HAP-1 (cell line): ENCODE data around the gene TCF4.

Experiments
- DNase-seq, 2 experiments: peaks; one replicate each; pipeline ENCODE4 v3.0.0-alpha.2; 2016 to 2020; ENCODE audit warnings: low spot score in 2 of 2
- H3K27me3 ChIP-seq: fragments of 250-450 bp; sonication (Bioruptor Pico); 2 replicates; pipeline ENCODE4 v1.5.1; 2020; ENCODE audit warnings: low read depth, mild to moderate bottlenecking, moderate library complexity
- H3K36me3 ChIP-seq: fragments of 250-450 bp; sonication (Bioruptor Pico); replicated peaks from 2 replicates; pipeline ENCODE4 v1.5.1; 2020; ENCODE audit warnings: mild to moderate bottlenecking
- H3K4me1 ChIP-seq: fragments of 250-450 bp; sonication (Bioruptor Pico); 2 replicates; pipeline ENCODE4 v1.5.1; 2020; ENCODE audit warnings: mild to moderate bottlenecking
- H3K4me3 ChIP-seq: fragments of 250-450 bp; sonication (Bioruptor Pico); 2 replicates; pipeline ENCODE4 v1.5.1; 2020; ENCODE audit warnings: mild to moderate bottlenecking, moderate library complexity
- H3K9me3 ChIP-seq: fragments of 250-450 bp; sonication (Bioruptor Pico); 2 replicates; pipeline ENCODE4 v1.5.1; 2020; ENCODE audit warnings: mild to moderate bottlenecking, moderate library complexity
- in situ Hi-C: fragments of 300-500 bp; cut with MboI; formaldehyde crosslinking; loops from 3 replicates; pipeline ENCODE4 v1.14.3; 2020; ENCODE audit warnings: low sequenced_read_pairs, inconsistent platforms, mixed read lengths

TCF4 gene

GRCh38 chr18:55549474-55550104 lies 38.4 kb downstream of the TCF4 start:
- DNase-seq = no peak
- in situ Hi-C loops = no loop called here
- H3K4me3 ChIP-seq = no peak overlapping the region
- no peaks in the 10 kb centered on the region for H3K9me3 ChIP-seq
- H3K4me1 ChIP-seq = peaks cover 8% of the 10 kb centered on the region
- no peaks in the 10 kb centered on the region for H3K27me3 ChIP-seq
- no peaks in the 10 kb centered on the region for H3K36me3 ChIP-seq

- Histone ChIP-seq H3K4me3 (no peak overlapping the region), H3K4me1 (peaks cover 22% of the 10 kb centered on the region), H3K36me3 (no peaks in the 10 kb centered on the region), H3K9me3 (no peaks in the 10 kb centered on the region), H3K27me3 (no peaks in the 10 kb centered on the region)
- DNase-seq = no peak
- in situ Hi-C loops = no loop called here
These were observed 40.3 kb downstream of the TCF4 start for GRCh38 chr18:55547705-55548056.

GRCh38 chr18:55546851-55547704 lies 40.9 kb downstream of the TCF4 start:
- in situ Hi-C loops = no loop called here
- no peaks in the 10 kb centered on the region for H3K36me3 ChIP-seq
- H3K4me1 ChIP-seq = peaks cover 22% of the 10 kb centered on the region

GRCh38 chr18:55544014-55544413 lies 44.0 kb downstream of the TCF4 start:
- H3K36me3 ChIP-seq = no peaks in the 10 kb centered on the region
- H3K4me1 ChIP-seq = peaks cover 22% of the 10 kb centered on the region
- no peak overlapping the region for H3K4me3 ChIP-seq
- no peak for DNase-seq
- in situ Hi-C loops = no loop called here
- H3K9me3 ChIP-seq = no peaks in the 10 kb centered on the region
- H3K27me3 ChIP-seq = no peaks in the 10 kb centered on the region

More at GRCh38 chr18:55546851-55547704, 40.9 kb downstream of the TCF4 start:
- no peak for DNase-seq
- H3K9me3 ChIP-seq = no peaks in the 10 kb centered on the region
- H3K4me3 ChIP-seq = no peak overlapping the region
- H3K27me3 ChIP-seq = no peaks in the 10 kb centered on the region

- Histone ChIP-seq H3K4me3 (no peak overlapping the region), H3K36me3 (no peaks in the 10 kb centered on the region), H3K9me3 (no peaks in the 10 kb centered on the region), H3K27me3 (no peaks in the 10 kb centered on the region), H3K4me1 (peaks cover 18% of the 10 kb centered on the region)
- DNase-seq = peak in 1 of 2 experiments; percentile 26
- in situ Hi-C loops = no loop called here
These were observed 44.8 kb downstream of the TCF4 start for GRCh38 chr18:55543130-55543704.

- DNase-seq = no peak
- H3K4me1 ChIP-seq = peaks cover 14% of the 10 kb centered on the region
- no peaks in the 10 kb centered on the region for H3K27me3 ChIP-seq
- no peaks in the 10 kb centered on the region for H3K9me3 ChIP-seq
- in situ Hi-C loops = no loop called here
- H3K36me3 ChIP-seq = no peaks in the 10 kb centered on the region
- H3K4me3 ChIP-seq = no peak overlapping the region
These were observed 46.4 kb downstream of the TCF4 start for GRCh38 chr18:55541571-55541970.

- DNase-seq = no peak
- Histone ChIP-seq H3K9me3 (no peaks in the 10 kb centered on the region), H3K4me1 (peaks cover 14% of the 10 kb centered on the region), H3K27me3 (no peaks in the 10 kb centered on the region), H3K36me3 (no peaks in the 10 kb centered on the region), H3K4me3 (no peak overlapping the region)
- in situ Hi-C loops = no loop called here
These were observed 48.8 kb downstream of the TCF4 start for GRCh38 chr18:55539240-55539639.

- Histone ChIP-seq H3K4me1 (no peaks in the 10 kb centered on the region), H3K9me3 (no peaks in the 10 kb centered on the region), H3K27me3 (no peaks in the 10 kb centered on the region), H3K36me3 (no peaks in the 10 kb centered on the region), H3K4me3 (no peak overlapping the region)
- in situ Hi-C loops = no loop called here
- no peak for DNase-seq
These were observed 53.0 kb downstream of the TCF4 start for GRCh38 chr18:55534996-55535395.

- Histone ChIP-seq H3K4me1 (no peaks in the 10 kb centered on the region), H3K4me3 (no peak overlapping the region), H3K36me3 (no peaks in the 10 kb centered on the region), H3K9me3 (no peaks in the 10 kb centered on the region), H3K27me3 (no peaks in the 10 kb centered on the region)
- DNase-seq = no peak
- in situ Hi-C loops = no loop called here
These were observed 53.4 kb downstream of the TCF4 start for GRCh38 chr18:55534547-55534946.

GRCh38 chr18:55530166-55530565 lies 57.8 kb downstream of the TCF4 start:
- no peaks in the 10 kb centered on the region for H3K27me3 ChIP-seq
- no peaks in the 10 kb centered on the region for H3K36me3 ChIP-seq
- no peak for DNase-seq
- in situ Hi-C loops = no loop called here
- H3K4me3 ChIP-seq = no peak overlapping the region
- no peaks in the 10 kb centered on the region for H3K9me3 ChIP-seq
- peaks cover under 1% of the 10 kb centered on the region; the same call in 1 of the 2 replicates for H3K4me1 ChIP-seq

GRCh38 chr18:55529581-55529980 lies 58.4 kb downstream of the TCF4 start:
- in situ Hi-C loops = no loop called here
- Histone ChIP-seq H3K4me1 (peaks cover 6% of the 10 kb centered on the region), H3K9me3 (no peaks in the 10 kb centered on the region), H3K4me3 (no peak overlapping the region), H3K36me3 (no peaks in the 10 kb centered on the region), H3K27me3 (no peaks in the 10 kb centered on the region)
- DNase-seq = no peak

- Histone ChIP-seq H3K4me3 (no peak overlapping the region), H3K9me3 (no peaks in the 10 kb centered on the region), H3K36me3 (no peaks in the 10 kb centered on the region), H3K27me3 (no peaks in the 10 kb centered on the region), H3K4me1 (peaks cover 13% of the 10 kb centered on the region)
- in situ Hi-C loops = no loop called here
- DNase-seq = no peak
These were observed 62.1 kb downstream of the TCF4 start for GRCh38 chr18:55525845-55526244.

GRCh38 chr18:55524353-55525073 lies 63.5 kb downstream of the TCF4 start:
- in situ Hi-C loops = no loop called here
- Histone ChIP-seq H3K9me3 (no peaks in the 10 kb centered on the region), H3K4me1 (peaks cover 13% of the 10 kb centered on the region), H3K4me3 (no peak overlapping the region), H3K27me3 (no peaks in the 10 kb centered on the region), H3K36me3 (no peaks in the 10 kb centered on the region)
- peak; percentile 27 to 70 for DNase-seq

- H3K27me3 ChIP-seq = no peaks in the 10 kb centered on the region
These were observed 65.0 kb downstream of the TCF4 start for GRCh38 chr18:55523001-55523400.

More at GRCh38 chr18:55523001-55523400, 65.0 kb downstream of the TCF4 start:
- H3K9me3 ChIP-seq = no peaks in the 10 kb centered on the region
- no peak overlapping the region for H3K4me3 ChIP-seq
- no peaks in the 10 kb centered on the region for H3K36me3 ChIP-seq
- DNase-seq = no peak
- in situ Hi-C loops = no loop called here
- peaks cover 13% of the 10 kb centered on the region for H3K4me1 ChIP-seq
